Measurements from ENCODE around the gene NOLC1. TPM values are rescaled to one million over a fixed set of nuclear protein-coding genes. Genes with fewer than 3 reads are reported as not detected.

NOLC1 gene
- total RNA-seq, 1 donor, result 30.7 TPM

GRCh38 chr10:102195296-102195870, 43.2 kb downstream of the NOLC1 start:
- TF ChIP-seq, protein P1, sequence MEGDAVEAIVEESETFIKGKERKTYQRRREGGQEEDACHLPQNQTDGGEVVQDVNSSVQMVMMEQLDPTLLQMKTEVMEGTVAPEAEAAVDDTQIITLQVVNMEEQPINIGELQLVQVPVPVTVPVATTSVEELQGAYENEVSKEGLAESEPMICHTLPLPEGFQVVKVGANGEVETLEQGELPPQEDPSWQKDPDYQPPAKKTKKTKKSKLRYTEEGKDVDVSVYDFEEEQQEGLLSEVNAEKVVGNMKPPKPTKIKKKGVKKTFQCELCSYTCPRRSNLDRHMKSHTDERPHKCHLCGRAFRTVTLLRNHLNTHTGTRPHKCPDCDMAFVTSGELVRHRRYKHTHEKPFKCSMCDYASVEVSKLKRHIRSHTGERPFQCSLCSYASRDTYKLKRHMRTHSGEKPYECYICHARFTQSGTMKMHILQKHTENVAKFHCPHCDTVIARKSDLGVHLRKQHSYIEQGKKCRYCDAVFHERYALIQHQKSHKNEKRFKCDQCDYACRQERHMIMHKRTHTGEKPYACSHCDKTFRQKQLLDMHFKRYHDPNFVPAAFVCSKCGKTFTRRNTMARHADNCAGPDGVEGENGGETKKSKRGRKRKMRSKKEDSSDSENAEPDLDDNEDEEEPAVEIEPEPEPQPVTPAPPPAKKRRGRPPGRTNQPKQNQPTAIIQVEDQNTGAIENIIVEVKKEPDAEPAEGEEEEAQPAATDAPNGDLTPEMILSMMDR (IDR thresholded peaks at IDR 0.05; ENCODE audit: insufficient read depth, low read depth, low read length), result no peak
- no peak for DNase-seq (ENCODE audit: low read depth)
- no peak overlapping the region for H3K4me3 ChIP-seq (ENCODE audit: low read depth, low read length)

GRCh38 chr10:102196893-102197292, 44.7 kb downstream of the NOLC1 start:
- TF ChIP-seq, protein P1 (IDR thresholded peaks at IDR 0.05; ENCODE audit: insufficient read depth, low read depth, low read length), result no peak
- DNase-seq (ENCODE audit: low read depth), result no peak
- H3K4me3 ChIP-seq (ENCODE audit: low read depth, low read length), result no peak overlapping the region

DNA sequence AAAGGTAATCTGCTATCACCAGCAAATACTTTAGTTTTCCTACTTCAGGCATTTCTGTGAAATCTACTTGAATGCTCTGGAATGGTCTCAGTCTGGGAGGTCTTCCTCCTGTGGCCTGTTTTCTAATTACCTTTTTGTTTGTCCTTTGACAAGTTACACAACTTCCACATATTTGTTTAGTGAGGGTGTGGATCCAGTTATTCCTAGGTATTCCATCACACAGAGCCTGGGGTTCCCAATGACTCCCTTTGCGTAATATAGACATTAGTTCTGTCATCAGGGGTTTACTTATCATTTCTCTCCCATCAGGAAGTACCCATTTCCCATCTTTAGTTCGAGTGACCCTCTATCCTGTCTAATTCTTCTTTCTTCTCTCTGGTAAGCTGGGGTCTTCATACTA, 45.8 kb downstream of the NOLC1 start:
- TF ChIP-seq, protein P1 (IDR thresholded peaks at IDR 0.05; ENCODE audit: insufficient read depth, low read depth, low read length), result no peak
- no peak overlapping the region for H3K4me3 ChIP-seq (ENCODE audit: low read depth, low read length)
- DNase-seq (ENCODE audit: low read depth), result no peak

DNA sequence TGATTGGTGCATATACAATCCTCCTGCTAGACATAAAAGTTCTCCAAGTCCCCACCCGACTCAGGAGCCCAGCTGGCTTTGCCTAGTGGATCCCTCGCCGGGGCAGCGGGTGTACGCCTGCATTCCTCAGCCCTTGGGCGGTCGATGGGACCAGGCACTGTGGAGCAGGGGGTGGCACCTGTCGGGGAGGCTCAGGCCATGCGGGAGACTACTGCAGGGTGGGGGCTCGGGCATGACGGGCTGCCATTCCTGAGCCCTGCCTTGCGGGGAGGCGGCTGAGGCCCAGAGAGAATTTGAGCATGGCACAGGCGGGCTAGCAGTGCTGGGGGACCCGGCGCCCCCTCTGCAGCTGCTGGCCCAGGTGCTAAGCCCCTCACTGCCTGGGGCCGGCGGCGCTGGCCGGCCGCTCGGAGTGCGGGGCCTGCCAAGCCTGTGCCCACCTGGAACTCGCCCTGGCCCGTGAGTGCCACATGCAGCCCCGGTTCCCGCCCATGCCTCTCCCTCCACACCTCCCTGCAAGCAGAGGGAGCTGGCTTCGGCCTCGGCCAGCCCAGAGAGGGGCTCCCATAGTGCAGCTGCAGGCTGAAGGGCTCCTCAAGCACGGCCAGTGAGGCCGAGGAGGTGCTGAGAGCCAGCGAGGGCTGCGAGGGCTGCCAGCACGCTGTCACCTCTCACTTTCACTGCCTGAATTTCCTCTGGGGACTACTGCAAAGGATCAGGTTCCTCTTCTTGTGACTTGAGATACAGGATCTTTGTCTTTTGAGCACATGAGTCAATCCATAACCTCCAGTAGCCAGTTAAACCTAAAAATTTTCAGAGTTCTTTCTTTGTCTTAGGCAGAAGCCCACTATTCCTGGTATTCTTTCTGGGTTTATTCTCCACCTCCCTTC, 48.8 kb downstream of the NOLC1 start:
- no peak overlapping the region for H3K4me3 ChIP-seq (ENCODE audit: low read depth, low read length)
- no peak for DNase-seq (ENCODE audit: low read depth)
- TF ChIP-seq, protein P1 (IDR thresholded peaks at IDR 0.05; ENCODE audit: insufficient read depth, low read depth, low read length), result no peak

DNA sequence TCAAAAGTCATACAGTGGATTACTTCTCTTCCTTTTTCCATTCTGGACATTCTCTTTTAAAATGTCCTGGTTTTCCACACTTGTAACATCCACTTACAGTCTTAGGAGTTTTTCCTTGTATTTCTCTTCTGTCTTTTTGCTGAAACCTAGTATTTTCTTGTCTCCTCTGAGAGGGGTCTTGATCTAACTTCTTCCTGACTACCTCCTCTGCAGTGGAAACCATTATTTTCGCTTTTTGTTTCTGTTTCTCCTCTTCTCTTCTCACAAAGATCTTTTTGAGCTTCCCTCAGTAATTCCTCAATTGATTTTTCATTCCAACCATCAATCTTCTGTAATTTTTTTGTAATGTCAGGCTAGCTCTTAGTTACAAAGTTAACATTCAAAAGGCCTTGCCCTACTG, 50.2 kb downstream of the NOLC1 start:
- H3K4me3 ChIP-seq (ENCODE audit: low read depth, low read length), result no peak overlapping the region
- no peak for DNase-seq (ENCODE audit: low read depth)
- TF ChIP-seq, protein P1 (IDR thresholded peaks at IDR 0.05; ENCODE audit: insufficient read depth, low read depth, low read length), result no peak

GRCh38 chr10:102208311-102209035, 56.3 kb downstream of the NOLC1 start:
- H3K4me3 ChIP-seq (ENCODE audit: low read depth, low read length), result no peak overlapping the region
- peak; percentile 60 for DNase-seq (ENCODE audit: low read depth)
- TF ChIP-seq, protein P1 (IDR thresholded peaks at IDR 0.05; ENCODE audit: insufficient read depth, low read depth, low read length), result no peak

Data from fibroblast of villous mesenchyme (primary cell).